Endothelial cell (in vitro differentiated cells): ENCODE measurements around the gene CHN2. TPM values are rescaled to one million over a fixed set of nuclear protein-coding genes. Genes with fewer than 3 reads are reported as not detected.

Source experiments
- DNase-seq: peaks from one replicate; pipeline ENCODE4 v3.0.0; 2021; ENCODE audit warnings: low spot score
- H3K27ac Mint-ChIP-seq: one replicate; pipeline ENCODE4 v1.8.0; 2021; ENCODE audit warnings: mixed read lengths, inconsistent platforms; ENCODE audit not compliant: unreplicated experiment
- H3K27me3 Mint-ChIP-seq: one replicate; pipeline ENCODE4 v1.8.0; 2021; ENCODE audit warnings: mild to moderate bottlenecking, moderate library complexity, mixed read lengths, inconsistent platforms; ENCODE audit not compliant: unreplicated experiment
- H3K36me3 Mint-ChIP-seq: one replicate; pipeline ENCODE4 v1.8.0; 2021; ENCODE audit warnings: mild to moderate bottlenecking, low read depth, mixed read lengths, inconsistent platforms; ENCODE audit not compliant: unreplicated experiment
- H3K4me1 Mint-ChIP-seq: one replicate; pipeline ENCODE4 v1.8.0; 2021; ENCODE audit warnings: mild to moderate bottlenecking, mixed read lengths, inconsistent platforms; ENCODE audit not compliant: unreplicated experiment
- H3K4me3 Mint-ChIP-seq: one replicate; pipeline ENCODE4 v1.8.0; 2021; ENCODE audit warnings: mild to moderate bottlenecking, mixed read lengths, inconsistent platforms; ENCODE audit not compliant: unreplicated experiment
- H3K9me3 Mint-ChIP-seq: one replicate; pipeline ENCODE4 v1.8.0; 2021; ENCODE audit warnings: mixed read lengths, inconsistent platforms; ENCODE audit not compliant: unreplicated experiment
- CTCF ChIP-seq: fragments of 200-600 bp; sonication (generic); IDR thresholded peaks from one replicate; pipeline ENCODE4 v1.5.0; 2021; ENCODE audit warnings: antibody characterized with exemption; ENCODE audit not compliant: unreplicated experiment
- total RNA-seq: library from RNA; stranded (reverse); fragmentation: NEBNext Ultra II Directional; extraction: Animal tissue kit (Norgen Biotek cat#: 25700); gene quantifications from one replicate; pipeline ENCODE4 v1.2.1, GENCODE V29; 2021; ENCODE audit not compliant: unreplicated experiment

The CHN2 gene
- total RNA-seq, 1 donor from 2014 or later = 3.4 TPM

DNA sequence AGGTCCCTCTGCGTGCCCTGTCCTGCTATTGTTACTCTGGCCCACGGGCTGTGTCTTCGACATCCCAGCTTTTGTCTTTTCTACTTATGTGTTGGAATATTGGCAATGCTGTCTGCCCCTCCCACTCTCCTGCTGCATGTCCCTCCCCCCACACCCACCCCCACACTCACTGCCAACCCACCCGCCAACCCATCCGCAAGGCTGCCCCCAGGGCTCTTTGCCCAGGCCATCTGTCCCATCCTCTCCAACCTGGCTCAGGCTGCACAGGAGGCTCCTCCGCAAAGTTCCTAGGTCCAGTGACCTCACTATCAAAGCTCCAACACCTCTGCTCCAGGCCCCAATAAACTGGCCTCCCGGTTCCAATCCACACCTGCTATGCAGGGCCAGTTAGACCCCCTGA, 202.0 kb downstream of the CHN2 start:
- Mint-ChIP-seq H3K27ac (no peak overlapping the region), H3K4me3 (no peak overlapping the region), H3K9me3 (no peaks in the 10 kb centered on the region), H3K27me3 (peaks cover 3% of the 10 kb centered on the region), H3K4me1 (peaks cover 10% of the 10 kb centered on the region), H3K36me3 (no peaks in the 10 kb centered on the region)
- no peak for TF ChIP-seq CTCF
- no peak for DNase-seq

DNA sequence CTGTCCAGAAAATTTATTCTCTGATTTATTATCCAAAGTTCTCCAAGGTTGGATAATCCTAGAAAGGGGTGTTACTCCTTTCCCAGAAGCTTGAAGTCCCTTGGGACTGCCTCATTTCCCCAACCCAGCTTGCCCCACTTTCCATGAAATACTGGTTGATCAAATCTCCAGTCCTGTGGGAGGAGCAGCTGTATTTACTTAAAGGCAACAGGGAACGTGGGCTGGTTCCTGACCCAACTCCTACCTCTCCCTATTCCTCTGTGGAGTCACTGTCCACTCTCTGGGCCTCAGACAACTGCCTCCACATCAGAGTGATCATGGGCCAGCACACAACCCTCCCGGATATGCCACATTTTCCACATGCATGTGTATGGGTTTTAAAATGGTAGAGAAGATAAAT, 202.8 kb downstream of the CHN2 start:
- Mint-ChIP-seq H3K27me3 (peaks cover 3% of the 10 kb centered on the region), H3K9me3 (no peaks in the 10 kb centered on the region), H3K4me3 (no peak overlapping the region), H3K36me3 (no peaks in the 10 kb centered on the region), H3K27ac (no peak overlapping the region), H3K4me1 (peaks cover 10% of the 10 kb centered on the region)
- no peak for TF ChIP-seq CTCF
- DNase-seq = no peak

DNA sequence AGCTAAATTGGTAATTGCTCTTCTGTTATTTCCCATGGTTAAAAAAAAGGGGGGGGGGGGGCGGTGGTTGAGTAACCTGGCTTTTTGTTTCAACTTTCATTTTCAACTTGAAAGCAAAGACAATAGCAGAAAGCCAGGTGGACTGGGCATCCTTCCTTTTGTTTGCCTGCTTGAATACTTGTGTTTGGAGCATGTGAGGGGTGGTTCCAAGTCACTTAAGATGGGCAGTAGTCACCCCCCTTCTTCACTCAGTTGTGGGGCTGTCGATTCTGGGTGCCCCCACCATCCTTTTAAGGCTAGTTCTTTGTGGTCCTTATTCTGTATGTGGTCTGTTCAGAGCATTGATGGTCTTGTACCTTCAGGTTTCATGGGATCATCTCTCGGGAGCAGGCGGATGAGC, 203.4 kb downstream of the CHN2 start:
- H3K4me3 Mint-ChIP-seq = no peak overlapping the region
- TF ChIP-seq CTCF = no peak
- H3K27me3 Mint-ChIP-seq = peaks cover 3% of the 10 kb centered on the region
- no peak for DNase-seq
- H3K36me3 Mint-ChIP-seq = no peaks in the 10 kb centered on the region
- H3K9me3 Mint-ChIP-seq = no peaks in the 10 kb centered on the region
- H3K27ac Mint-ChIP-seq = no peak overlapping the region
- peaks cover 10% of the 10 kb centered on the region for H3K4me1 Mint-ChIP-seq

DNA sequence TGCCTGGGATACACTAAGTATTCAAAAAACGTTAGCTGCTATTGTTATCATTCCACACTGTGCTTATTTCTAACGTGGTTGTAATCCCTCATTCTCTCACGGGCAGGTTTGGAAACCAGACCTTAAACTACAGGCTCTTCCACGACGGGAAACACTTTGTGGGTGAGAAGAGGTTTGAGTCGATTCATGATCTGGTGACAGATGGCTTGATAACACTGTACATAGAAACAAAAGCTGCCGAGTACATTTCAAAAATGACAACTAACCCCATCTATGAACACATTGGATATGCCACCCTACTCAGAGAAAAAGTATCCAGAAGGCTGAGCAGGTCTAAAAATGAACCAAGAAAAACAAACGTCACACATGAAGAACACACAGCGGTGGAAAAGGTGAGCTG, 205.9 kb downstream of the CHN2 start:
- no peak overlapping the region for H3K27ac Mint-ChIP-seq
- H3K36me3 Mint-ChIP-seq = no peaks in the 10 kb centered on the region
- no peak overlapping the region for H3K4me3 Mint-ChIP-seq
- no peaks in the 10 kb centered on the region for H3K9me3 Mint-ChIP-seq
- no peak for TF ChIP-seq CTCF
- DNase-seq = no peak
- H3K27me3 Mint-ChIP-seq = peaks cover 2% of the 10 kb centered on the region
- H3K4me1 Mint-ChIP-seq = peaks cover 10% of the 10 kb centered on the region

DNA sequence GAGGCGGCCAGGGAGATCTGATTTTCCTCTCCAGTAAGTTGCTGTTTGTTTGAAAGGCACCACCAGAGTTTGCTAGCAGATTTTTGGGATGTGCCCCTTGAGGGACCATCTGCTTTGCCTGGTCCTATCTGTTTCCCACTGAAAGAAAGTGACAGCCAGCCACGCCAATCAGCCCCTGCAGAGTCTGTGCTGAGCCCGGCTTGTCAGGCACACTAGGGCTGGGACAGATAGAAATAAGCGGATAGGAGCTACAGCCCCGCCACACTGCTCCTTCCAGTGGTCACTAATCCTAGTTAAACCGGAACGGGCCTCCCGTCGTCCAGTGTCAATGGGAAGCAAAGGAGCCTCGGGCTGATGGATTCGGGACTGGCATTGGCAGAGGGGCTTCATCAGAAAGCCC, 207.2 kb downstream of the CHN2 start:
- TF ChIP-seq CTCF = no peak
- H3K4me3 Mint-ChIP-seq = no peak overlapping the region

More for the DNA sequence above, 207.2 kb downstream of the CHN2 start:
- peaks cover 9% of the 10 kb centered on the region for H3K4me1 Mint-ChIP-seq
- H3K27ac Mint-ChIP-seq = no peak overlapping the region
- no peak for DNase-seq
- no peaks in the 10 kb centered on the region for H3K9me3 Mint-ChIP-seq
- no peaks in the 10 kb centered on the region for H3K36me3 Mint-ChIP-seq
- H3K27me3 Mint-ChIP-seq = peaks cover under 1% of the 10 kb centered on the region
